ENCODE results near the gene CIAO2A.

CIAO2A gene

DNA sequence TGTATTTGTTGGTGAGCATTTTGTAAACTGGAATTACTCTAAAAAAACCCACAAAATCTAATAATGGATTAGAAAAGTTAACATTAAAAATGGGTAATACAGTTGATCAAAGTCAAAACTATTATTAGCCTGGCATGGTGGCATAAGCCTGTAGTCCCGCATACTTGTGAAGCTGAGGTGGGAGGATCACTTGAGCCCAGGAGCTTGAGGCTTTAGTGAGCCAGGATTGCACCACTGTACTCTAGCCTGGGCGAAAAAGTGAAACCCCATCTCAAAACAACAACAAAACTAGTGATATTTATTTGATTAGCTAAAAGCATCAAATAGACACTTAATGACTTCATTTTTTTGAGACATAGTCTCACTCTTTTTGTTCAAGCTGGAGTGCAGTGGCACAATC, 5.7 kb upstream of the CIAO2A start:
- no peak for DNase-seq (ENCODE audit: low read depth)
- TF ChIP-seq MYC (IDR thresholded peaks at IDR 0.05; ENCODE audit: low read depth, low read length) (no peak), POLR2A (IDR thresholded peaks at IDR 0.05; ENCODE audit: extremely low read depth, insufficient read length) (no peak)
- TF ChIP-seq, protein P1, sequence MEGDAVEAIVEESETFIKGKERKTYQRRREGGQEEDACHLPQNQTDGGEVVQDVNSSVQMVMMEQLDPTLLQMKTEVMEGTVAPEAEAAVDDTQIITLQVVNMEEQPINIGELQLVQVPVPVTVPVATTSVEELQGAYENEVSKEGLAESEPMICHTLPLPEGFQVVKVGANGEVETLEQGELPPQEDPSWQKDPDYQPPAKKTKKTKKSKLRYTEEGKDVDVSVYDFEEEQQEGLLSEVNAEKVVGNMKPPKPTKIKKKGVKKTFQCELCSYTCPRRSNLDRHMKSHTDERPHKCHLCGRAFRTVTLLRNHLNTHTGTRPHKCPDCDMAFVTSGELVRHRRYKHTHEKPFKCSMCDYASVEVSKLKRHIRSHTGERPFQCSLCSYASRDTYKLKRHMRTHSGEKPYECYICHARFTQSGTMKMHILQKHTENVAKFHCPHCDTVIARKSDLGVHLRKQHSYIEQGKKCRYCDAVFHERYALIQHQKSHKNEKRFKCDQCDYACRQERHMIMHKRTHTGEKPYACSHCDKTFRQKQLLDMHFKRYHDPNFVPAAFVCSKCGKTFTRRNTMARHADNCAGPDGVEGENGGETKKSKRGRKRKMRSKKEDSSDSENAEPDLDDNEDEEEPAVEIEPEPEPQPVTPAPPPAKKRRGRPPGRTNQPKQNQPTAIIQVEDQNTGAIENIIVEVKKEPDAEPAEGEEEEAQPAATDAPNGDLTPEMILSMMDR (IDR thresholded peaks at IDR 0.05; ENCODE audit: low read depth, low read length): no peak
- TF ChIP-seq, protein P2, sequence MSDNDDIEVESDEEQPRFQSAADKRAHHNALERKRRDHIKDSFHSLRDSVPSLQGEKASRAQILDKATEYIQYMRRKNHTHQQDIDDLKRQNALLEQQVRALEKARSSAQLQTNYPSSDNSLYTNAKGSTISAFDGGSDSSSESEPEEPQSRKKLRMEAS (IDR thresholded peaks at IDR 0.05; ENCODE audit: low read depth, low read length): no peak

DNA sequence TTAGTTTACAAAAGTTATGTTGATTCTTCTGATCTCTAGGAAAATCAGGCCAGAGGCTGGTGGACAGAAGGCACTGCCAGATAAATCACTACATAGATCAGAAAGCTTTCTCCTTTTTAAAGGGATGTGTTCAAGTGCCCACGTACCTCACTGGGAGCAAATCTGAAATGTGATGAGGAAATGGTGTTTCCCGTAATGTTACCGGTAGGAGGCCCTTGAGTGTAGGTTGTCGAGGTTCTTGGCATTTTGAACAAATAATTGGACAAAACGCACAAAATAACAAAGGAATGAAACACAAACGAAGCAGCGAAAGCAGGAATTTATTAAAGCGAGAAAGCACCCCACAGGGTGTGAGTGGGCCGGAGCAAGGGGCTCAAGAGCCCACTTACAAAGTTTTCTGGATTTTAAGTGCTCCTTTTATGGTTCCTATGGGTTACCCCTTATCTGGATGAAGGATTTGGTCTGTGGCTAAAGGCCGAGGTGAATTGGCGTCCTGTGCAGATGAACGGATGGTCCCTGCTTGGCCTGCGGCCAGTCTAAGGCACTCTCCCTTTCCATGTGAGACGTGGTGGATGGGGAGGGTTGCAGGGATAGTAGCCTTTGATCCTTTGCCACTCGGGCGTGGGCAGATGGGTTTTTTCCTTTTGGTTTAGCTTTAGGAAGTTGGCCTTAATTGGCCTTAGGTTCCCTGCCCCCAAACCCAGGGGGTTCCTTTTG, 3.2 kb upstream of the CIAO2A start:
- no peak for TF ChIP-seq POLR2A (IDR thresholded peaks at IDR 0.05; ENCODE audit: extremely low read depth, insufficient read length)
- TF ChIP-seq, protein P1 (IDR thresholded peaks at IDR 0.05; ENCODE audit: low read depth, low read length): no peak
- DNase-seq (ENCODE audit: low read depth): peak; percentile 50
- H3K4me3 ChIP-seq (ENCODE audit: low read depth, low read length): peak overlapping the region; percentile 83

More for the DNA sequence above, 5.7 kb upstream of the CIAO2A start:
- H3K4me3 ChIP-seq (ENCODE audit: low read depth, low read length): no peak overlapping the region

DNA sequence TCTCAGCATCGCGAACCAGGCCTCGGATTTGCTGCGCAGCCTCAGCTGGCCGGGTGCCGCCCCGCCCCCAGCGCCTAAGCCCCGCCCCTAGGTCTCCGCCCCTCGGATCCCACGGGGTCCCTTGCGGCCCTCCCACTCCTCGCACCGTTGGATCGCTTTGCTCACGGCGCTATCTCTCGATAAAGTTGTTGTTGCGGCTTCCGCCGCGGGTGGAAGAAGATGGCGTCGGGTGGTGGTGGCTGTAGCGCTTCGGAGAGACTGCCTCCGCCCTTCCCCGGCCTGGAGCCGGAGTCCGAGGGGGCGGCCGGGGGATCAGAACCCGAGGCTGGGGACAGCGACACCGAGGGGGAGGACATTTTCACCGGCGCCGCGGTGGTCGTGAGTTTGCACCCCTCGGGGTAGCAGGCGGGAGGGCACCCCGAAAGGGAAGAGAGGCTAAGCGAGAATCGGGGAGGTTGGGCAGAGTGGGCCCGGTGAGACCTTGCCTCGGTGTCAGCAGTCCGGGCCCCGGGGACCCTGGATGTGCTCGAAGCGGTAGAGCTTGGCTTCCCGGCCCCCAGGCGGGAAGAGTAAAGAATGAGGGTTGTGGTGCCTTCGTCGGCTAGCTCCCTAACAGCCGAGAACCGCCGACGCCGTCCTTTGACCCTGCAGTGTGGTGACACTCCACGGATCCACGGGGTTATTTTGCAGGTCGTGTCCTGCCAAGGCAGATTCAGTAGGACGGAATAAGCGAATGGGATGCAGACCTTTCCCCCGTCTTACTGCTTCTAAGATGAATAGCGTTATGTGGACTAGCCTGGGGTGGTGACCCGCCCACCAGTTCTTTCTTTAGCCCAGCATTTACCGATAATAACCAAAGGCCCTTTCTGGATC, 2.4 kb upstream of the CIAO2A start, which contains the start of gene SNX1:
Gene SNX1 (plus strand): TSS at position 188 of the 873 bp plus-strand sequence. CDS start 32 bp downstream, at position 220.
- H3K4me3 ChIP-seq (ENCODE audit: low read depth, low read length): peak within 1 kb of the TSS; percentile 83
- peak; percentile 93 for DNase-seq (ENCODE audit: low read depth)
- TF ChIP-seq, protein P1 (IDR thresholded peaks at IDR 0.05; ENCODE audit: low read depth, low read length): no peak
- peak; percentile 97 for TF ChIP-seq POLR2A (IDR thresholded peaks at IDR 0.05; ENCODE audit: extremely low read depth, insufficient read length)
- TF ChIP-seq MYC (IDR thresholded peaks at IDR 0.05; ENCODE audit: low read depth, low read length): peak; percentile 88
- TF ChIP-seq, protein P2 (IDR thresholded peaks at IDR 0.05; ENCODE audit: low read depth, low read length): peak; percentile 68; the same call in 1 of the 2 replicates

DNA sequence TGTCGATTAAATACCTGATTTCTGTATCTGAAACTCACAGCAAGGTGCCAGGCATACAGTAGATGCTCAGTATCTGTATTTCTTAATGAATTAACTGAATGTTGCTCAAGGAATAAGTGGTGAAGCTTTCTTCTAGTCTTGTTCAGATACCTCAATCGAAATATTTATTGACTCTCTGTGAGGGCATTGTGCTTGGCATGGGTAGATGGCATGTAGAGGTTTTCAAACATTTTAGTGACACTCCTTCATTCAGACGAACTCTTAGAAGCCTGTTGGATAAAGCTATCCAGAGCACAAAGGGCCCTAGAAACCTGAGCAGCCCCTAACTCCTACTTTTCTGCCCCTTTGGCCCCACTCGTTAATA, 1.8 kb upstream of the CIAO2A start:
- H3K4me3 ChIP-seq (ENCODE audit: low read depth, low read length): peak overlapping the region; percentile 83
- DNase-seq (ENCODE audit: low read depth): no peak
- TF ChIP-seq MYC (IDR thresholded peaks at IDR 0.05; ENCODE audit: low read depth, low read length): no peak
- TF ChIP-seq, protein P1 (IDR thresholded peaks at IDR 0.05; ENCODE audit: low read depth, low read length): no peak

DNA sequence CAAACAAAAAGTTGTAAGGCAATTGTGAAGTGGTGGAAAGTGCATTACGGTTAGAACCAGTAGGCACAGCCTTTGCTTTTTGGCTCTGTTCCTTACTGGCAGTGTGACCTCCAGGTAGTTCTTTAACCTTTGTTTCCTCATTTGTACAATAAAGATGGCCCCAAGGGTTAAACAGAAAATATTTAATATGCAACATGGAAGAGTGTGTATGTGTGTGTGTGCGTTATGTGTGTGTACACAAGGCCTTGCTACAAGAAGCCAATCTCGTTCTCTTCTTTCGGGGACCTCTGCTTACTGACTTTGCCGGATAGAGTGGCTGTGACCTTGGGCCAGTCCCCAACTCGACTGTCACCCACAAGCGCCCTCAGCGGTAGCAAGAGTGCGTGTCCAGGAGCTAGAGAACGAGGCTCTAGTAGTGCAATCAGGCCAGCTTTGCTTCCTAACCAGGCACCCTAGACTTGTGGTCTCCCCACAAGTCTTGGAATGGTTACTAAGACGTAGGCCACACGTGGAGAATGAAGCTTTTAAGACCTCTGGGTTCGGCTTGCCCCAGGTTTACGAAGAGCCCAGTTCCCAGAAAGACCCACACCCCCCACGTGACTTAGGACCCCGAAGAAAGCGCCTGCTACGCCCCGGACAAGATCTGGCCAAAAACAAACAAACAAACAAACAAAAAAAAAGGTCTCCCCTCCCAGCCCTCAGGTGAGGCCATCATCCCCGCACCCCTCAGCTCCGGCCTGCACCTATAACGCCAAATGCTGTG, 593 bp downstream of the CIAO2A start:
- peak; percentile 77 for DNase-seq (ENCODE audit: low read depth)
- H3K4me3 ChIP-seq (ENCODE audit: low read depth, low read length): peak overlapping the region; percentile 83
- TF ChIP-seq, protein P1 (IDR thresholded peaks at IDR 0.05; ENCODE audit: low read depth, low read length): peak; percentile 25
- TF ChIP-seq MYC (IDR thresholded peaks at IDR 0.05; ENCODE audit: low read depth, low read length) (peak; percentile 57), POLR2A (IDR thresholded peaks at IDR 0.05; ENCODE audit: extremely low read depth, insufficient read length) (no peak)
- TF ChIP-seq, protein P2 (IDR thresholded peaks at IDR 0.05; ENCODE audit: low read depth, low read length): peak; percentile 65
